B cell (primary cell): ENCODE results near the gene CADM2. TPM values are rescaled to one million over a fixed set of nuclear protein-coding genes. Genes with fewer than 3 reads are reported as not detected.

Experiments used
- ATAC-seq: fragments of 200-7000 bp; cut with Tn5 transposase; one replicate; pipeline ENCODE4 v1.10.0; 2021; ENCODE audit warnings: low read depth, mild to moderate bottlenecking, moderate number of reproducible peaks, moderate library complexity
- CTCF ChIA-PET: fragments of 350-600 bp; sonication (Branson Sonifier 250); formaldehyde crosslinking; loops from one replicate; lab custom pipeline; 2021; ENCODE audit warnings: antibody characterized with exemption, inconsistent platforms; lab: Charles Lee
- POLR2A ChIA-PET: fragments of 350-600 bp; sonication (Branson Sonifier 250); formaldehyde crosslinking; loops from one replicate; lab custom pipeline; 2021; ENCODE audit warnings: antibody characterized with exemption; lab: Charles Lee
- DNase-seq: peaks from one replicate; pipeline ENCODE4 v3.0.0; 2013
- H2AFZ ChIP-seq: 2 replicates; pipeline ENCODE4 v1.6.1; 2012; ENCODE audit warnings: mild to moderate bottlenecking, low read depth, low read length; ENCODE audit not compliant: insufficient read depth, poor library complexity, severe bottlenecking
- H3K27ac ChIP-seq, 2 donors: 1 replicate in 1 of 2; 2 replicates in 1 of 2; pipeline ENCODE4 v1.5.1; 2012 to 2013; ENCODE audit warnings: low read length in 2 of 2, mild to moderate bottlenecking in 2 of 2, moderate library complexity in 1 of 2
- H3K27me3 ChIP-seq, 4 experiments: fragments of 200-600 bp in 1 of 4; sonication (generic) in 1 of 4; replicated peaks in 1 of 4; 1 replicate in 2 of 4; 2 replicates in 2 of 4; pipeline versions ENCODE4 v1.6.1 to v1.7.0; 2013 to 2016; ENCODE audit warnings: low read length in 3 of 4, mild to moderate bottlenecking in 2 of 4, mixed read lengths in 1 of 4, moderate library complexity in 1 of 4; ENCODE audit not compliant: insufficient read depth in 4 of 4, control insufficient read depth in 3 of 4; ENCODE audit errors: control extremely low read depth in 1 of 4
- H3K36me3 ChIP-seq, 2 experiments: replicated peaks in 1 of 2; 1 replicate in 1 of 2; 2 replicates in 1 of 2; pipeline versions ENCODE4 v1.6.1 to v1.7.1; 2013; ENCODE audit warnings: low read length in 1 of 2; ENCODE audit not compliant: insufficient read depth in 2 of 2, control insufficient read depth in 1 of 2; ENCODE audit errors: control extremely low read depth in 1 of 2, extremely low read depth in 1 of 2
- H3K4me1 ChIP-seq, 2 donors: fragments of 200-600 bp in 1 of 2; sonication (generic) in 1 of 2; 1 replicate in 1 of 2; 2 replicates in 1 of 2; pipeline versions ENCODE4 v1.5.1 to v1.6.1; 2013 to 2017; ENCODE audit warnings: low read length in 2 of 2; ENCODE audit not compliant: control insufficient read depth in 2 of 2, insufficient read depth in 2 of 2
- H3K4me2 ChIP-seq: replicated peaks from 2 replicates; pipeline ENCODE3; 2012; ENCODE audit warnings: mild to moderate bottlenecking, low read depth, low read length; ENCODE audit not compliant: poor library complexity, severe bottlenecking
- H3K4me3 ChIP-seq, 5 experiments: fragments of 200-600 bp in 1 of 5; sonication (generic) in 1 of 5; 1 replicate in 3 of 5; 2 replicates in 2 of 5; pipeline versions ENCODE4 v1.5.1 to v1.7.0; 2011 to 2016; ENCODE audit warnings: low read length in 4 of 5, mild to moderate bottlenecking in 4 of 5, low read depth in 2 of 5, control low read depth in 1 of 5, moderate library complexity in 1 of 5; ENCODE audit not compliant: insufficient read depth in 1 of 5; ENCODE audit errors: control extremely low read depth in 1 of 5, extremely low read depth in 1 of 5
- H3K79me2 ChIP-seq: fragments of 200-600 bp; sonication (generic); one replicate; pipeline ENCODE4 v1.6.0; 2016; ENCODE audit warnings: low read length; ENCODE audit not compliant: control insufficient read depth, insufficient read depth
- H3K9ac ChIP-seq: fragments of 200-600 bp; sonication (generic); 2 replicates; pipeline ENCODE4 v1.6.1; 2017; ENCODE audit warnings: mild to moderate bottlenecking, low read length, moderate library complexity
- H3K9me3 ChIP-seq, 3 donors: one replicate each; pipeline versions ENCODE4 v1.6.1 to v1.7.1; 2013; ENCODE audit warnings: low read length in 2 of 3; ENCODE audit not compliant: control insufficient read depth in 2 of 3, insufficient read depth in 1 of 3; ENCODE audit errors: control extremely low read depth in 1 of 3
- H4K20me1 ChIP-seq: 2 replicates; pipeline ENCODE4 v1.6.0; 2012; ENCODE audit warnings: mild to moderate bottlenecking, low read length; ENCODE audit not compliant: insufficient read depth, control insufficient read depth, poor library complexity, severe bottlenecking
- H3K27ac Mint-ChIP-seq: one replicate; pipeline ENCODE4 v1.8.0; 2021; ENCODE audit warnings: mixed read lengths
- H3K27me3 Mint-ChIP-seq: one replicate; pipeline ENCODE4 v1.8.0; 2021; ENCODE audit warnings: mixed read lengths
- H3K4me1 Mint-ChIP-seq: one replicate; pipeline ENCODE4 v1.8.0; 2021; ENCODE audit warnings: mixed read lengths
- H3K4me3 Mint-ChIP-seq: one replicate; pipeline ENCODE4 v1.8.0; 2021; ENCODE audit warnings: mixed read lengths
- H3K9me3 Mint-ChIP-seq: one replicate; pipeline ENCODE4 v1.8.0; 2022; ENCODE audit warnings: mixed read lengths; ENCODE audit not compliant: insufficient read depth
- EZH2 ChIP-seq: IDR thresholded peaks from 2 replicates; pipeline ENCODE4 v1.6.1; 2012; ENCODE audit warnings: borderline replicate concordance, low read depth, mild to moderate bottlenecking, moderate library complexity, low read length; ENCODE audit not compliant: insufficient read depth, poor library complexity, severe bottlenecking
- WGBS: methylation state at CpG from one replicate; pipeline ENCODE4 v1.1.5; 2013; ENCODE audit warnings: missing lambda C conversion rate; ENCODE audit not compliant: insufficient coverage; 5-methylcytosine and 5-hydroxymethylcytosine counted together
- intact Hi-C: fragments of 100-400 bp; cut with micrococcal nuclease; formaldehyde crosslinking; loops from one replicate; pipeline ENCODE4 v1.10.0; 2022
- polyA plus RNA-seq: library from polyadenylated mRNA; depleted of rRNA; stranded (reverse); fragments of >200 nt; gene quantifications from 2 replicates; pipeline ENCODE4 v1.2.3, GENCODE V29; 2012
- total RNA-seq, 2 donors: library from RNA; stranded (reverse); fragments of 120-200 nt in 1 of 2; gene quantifications; 1 replicate in 1 of 2; 2 replicates in 1 of 2; pipeline versions ENCODE4 v1.2.3 to v1.2.4, GENCODE V29; 2013 to 2022
- TF ChIP-seq, protein P1 (sequence below): fragments of 200-600 bp; IDR thresholded peaks from one replicate; pipeline ENCODE4 v1.8.0; 2022; ENCODE audit warnings: antibody characterized with exemption, mild to moderate bottlenecking

Gene CADM2
- total and polyA plus RNA-seq, 2 donors (not counting 1 experiment from before 2014, with no cell fraction given) = 0.10 to 0.37 TPM

DNA sequence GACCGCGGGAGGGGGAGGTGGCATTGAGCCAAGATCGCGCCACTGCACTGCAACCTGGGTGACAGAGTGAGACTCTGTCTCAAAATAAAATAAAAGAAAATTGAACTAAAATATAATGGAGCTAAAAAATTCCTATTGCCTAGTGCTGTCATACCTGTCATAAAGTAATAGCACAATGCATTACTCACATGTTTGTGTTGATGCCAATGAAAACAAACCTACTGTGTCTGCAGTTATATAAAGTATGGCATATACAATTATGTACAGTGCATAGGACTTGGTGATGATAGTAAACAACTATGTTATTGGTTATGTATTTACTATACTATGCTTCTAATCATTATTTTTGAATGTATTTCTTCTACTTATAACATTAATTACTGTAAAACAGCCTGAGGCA is 411.6 kb downstream of the CADM2 start:
- Mint-ChIP-seq H3K4me3 (no peak overlapping the region), H3K9me3 (no peaks in the 10 kb centered on the region), H3K27ac (no peak overlapping the region), H3K27me3 (no peaks in the 10 kb centered on the region), H3K4me1 (no peaks in the 10 kb centered on the region)
- intact Hi-C loops = no loop called here
- H3K27me3 ChIP-seq = no peaks in the 10 kb centered on the region
- H3K9me3 ChIP-seq = peaks cover 0 to 3% (median 0%) of the 10 kb centered on the region in 3 donors
- TF ChIP-seq EZH2 = no peak
- TF ChIP-seq, protein P1, sequence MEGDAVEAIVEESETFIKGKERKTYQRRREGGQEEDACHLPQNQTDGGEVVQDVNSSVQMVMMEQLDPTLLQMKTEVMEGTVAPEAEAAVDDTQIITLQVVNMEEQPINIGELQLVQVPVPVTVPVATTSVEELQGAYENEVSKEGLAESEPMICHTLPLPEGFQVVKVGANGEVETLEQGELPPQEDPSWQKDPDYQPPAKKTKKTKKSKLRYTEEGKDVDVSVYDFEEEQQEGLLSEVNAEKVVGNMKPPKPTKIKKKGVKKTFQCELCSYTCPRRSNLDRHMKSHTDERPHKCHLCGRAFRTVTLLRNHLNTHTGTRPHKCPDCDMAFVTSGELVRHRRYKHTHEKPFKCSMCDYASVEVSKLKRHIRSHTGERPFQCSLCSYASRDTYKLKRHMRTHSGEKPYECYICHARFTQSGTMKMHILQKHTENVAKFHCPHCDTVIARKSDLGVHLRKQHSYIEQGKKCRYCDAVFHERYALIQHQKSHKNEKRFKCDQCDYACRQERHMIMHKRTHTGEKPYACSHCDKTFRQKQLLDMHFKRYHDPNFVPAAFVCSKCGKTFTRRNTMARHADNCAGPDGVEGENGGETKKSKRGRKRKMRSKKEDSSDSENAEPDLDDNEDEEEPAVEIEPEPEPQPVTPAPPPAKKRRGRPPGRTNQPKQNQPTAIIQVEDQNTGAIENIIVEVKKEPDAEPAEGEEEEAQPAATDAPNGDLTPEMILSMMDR = no peak
- no CpG with 5 or more reads among the region's 4 CpGs for WGBS
- DNase-seq (no peak), ATAC-seq (no peak)
- H3K9ac ChIP-seq = no peak overlapping the region
- H3K79me2 ChIP-seq = no peaks in the 10 kb centered on the region
- H3K27ac ChIP-seq = no peak overlapping the region
- no peak overlapping the region for H2AFZ ChIP-seq
- CTCF ChIA-PET = no interaction called here
- no peaks in the 10 kb centered on the region for H4K20me1 ChIP-seq
- no peaks in the 10 kb centered on the region for H3K4me1 ChIP-seq
- H3K36me3 ChIP-seq = no peaks in the 10 kb centered on the region
- POLR2A ChIA-PET = no interaction called here
- H3K4me2 ChIP-seq = no peak overlapping the region
- H3K4me3 ChIP-seq = no peak overlapping the region

- no peaks in the 10 kb centered on the region for H3K36me3 ChIP-seq
- no peak for DNase-seq
- ATAC-seq = no peak
- Mint-ChIP-seq H3K27me3 (no peaks in the 10 kb centered on the region), H3K27ac (no peak overlapping the region), H3K9me3 (no peaks in the 10 kb centered on the region), H3K4me3 (no peak overlapping the region), H3K4me1 (no peaks in the 10 kb centered on the region)
- intact Hi-C loops = no loop called here
- no peak overlapping the region for H3K9ac ChIP-seq
- no peaks in the 10 kb centered on the region for H3K79me2 ChIP-seq
- H3K9me3 ChIP-seq = no peaks in the 10 kb centered on the region
- no peak overlapping the region for H3K4me3 ChIP-seq
- TF ChIP-seq, protein P1 = no peak
- TF ChIP-seq EZH2 = no peak
- H3K4me1 ChIP-seq = no peaks in the 10 kb centered on the region
- H3K4me2 ChIP-seq = no peak overlapping the region
- no peak overlapping the region for H2AFZ ChIP-seq
- H3K27me3 ChIP-seq = no peaks in the 10 kb centered on the region
- H4K20me1 ChIP-seq = no peaks in the 10 kb centered on the region
- CTCF ChIA-PET = no interaction called here
- POLR2A ChIA-PET = no interaction called here
- no peak overlapping the region for H3K27ac ChIP-seq
Observed at GRCh38 chr3:85376131-85376530, 417.3 kb downstream of the CADM2 start.
